H1 (cell line): ENCODE data around the gene MYOZ2.

Experiments
- CBX8 ChIP-seq: fragments of 300-800, 300-1000 bp; sonication (generic); IDR thresholded peaks from 2 replicates; pipeline ENCODE4 v1.7.1; 2016; ENCODE audit warnings: low read depth, low read length, borderline replicate concordance
- GTF2F1 ChIP-seq: IDR thresholded peaks from 2 replicates; pipeline ENCODE4 v1.6.1; 2012; ENCODE audit warnings: low read depth, low read length, improper control_type of control experiment, borderline replicate concordance
- HDAC6 ChIP-seq: IDR thresholded peaks from one replicate; pipeline ENCODE4 v1.7.1; 2012; ENCODE audit warnings: low read depth, mild to moderate bottlenecking, inconsistent platforms, low read length, moderate library complexity
- JUN ChIP-seq: IDR thresholded peaks from 2 replicates; pipeline ENCODE4 v1.6.1; 2011; ENCODE audit warnings: low read depth, mild to moderate bottlenecking, improper control_type of control experiment, low read length
- MAX ChIP-seq: IDR thresholded peaks from 2 replicates; pipeline ENCODE4 v1.6.1; 2012; ENCODE audit warnings: inconsistent platforms
- POLR2A ChIP-seq, 2 experiments: IDR thresholded peaks; 1 replicate in 1 of 2; 2 replicates in 1 of 2; pipeline ENCODE4 v1.6.1; 2011; ENCODE audit warnings: low read depth in 2 of 2, low read length in 2 of 2, mild to moderate bottlenecking in 2 of 2; ENCODE audit errors: control extremely low read depth in 1 of 2
- SRF ChIP-seq: IDR thresholded peaks from 2 replicates; pipeline ENCODE4 v1.6.1; 2011; ENCODE audit warnings: mild to moderate bottlenecking, low read depth, low read length, moderate library complexity

- TF ChIP-seq GTF2F1 (no peak), JUN (no peak), HDAC6 (no peak), POLR2A (IDR thresholded peaks at IDR 0.05; ENCODE audit: control extremely low read depth in 1 of 2, low read depth in 2 of 2, low read length in 2 of 2) (no peak), MAX (no peak), CBX8 (no peak), SRF (no peak)
These were observed 54.7 kb downstream of the MYOZ2 start for GRCh38 chr4:119190354-119190753.
